HG03159 (cell line): Measurements from ENCODE around the gene IL1B.

Source experiments
- ATAC-seq: cut with Tn5 transposase; IDR thresholded peaks from one replicate; pipeline ENCODE4 v1.9.1; 2021; ENCODE audit warnings: mild to moderate bottlenecking, moderate library complexity; ENCODE audit not compliant: unreplicated experiment

Gene IL1B

DNA sequence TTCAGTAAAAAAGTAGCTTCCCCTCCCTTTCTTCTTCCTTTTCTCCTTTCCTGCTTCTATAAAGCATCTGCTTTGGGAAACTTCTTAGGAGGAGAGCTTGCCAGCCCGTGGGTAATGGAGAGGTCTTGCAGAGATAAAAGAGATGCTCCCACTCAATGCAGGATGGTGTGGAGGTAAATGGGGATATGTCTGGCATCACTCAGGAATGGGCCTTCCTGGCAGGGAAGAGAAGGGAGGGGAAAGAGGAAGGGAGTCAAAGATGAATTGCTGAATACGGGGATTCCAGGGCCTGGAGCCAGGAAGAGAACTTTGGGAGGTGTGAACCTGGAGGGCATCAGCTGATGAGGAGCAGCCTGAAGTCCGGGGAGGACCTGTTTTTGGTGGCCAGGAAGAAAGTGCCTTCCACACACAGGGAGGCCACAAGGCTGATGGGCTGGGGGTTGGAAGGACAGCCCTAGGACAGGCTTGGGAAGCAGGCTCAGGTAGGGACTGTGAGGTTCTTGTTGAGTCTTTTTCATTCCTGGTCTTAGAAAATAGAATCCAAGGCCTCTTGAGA, 25.2 kb downstream of the IL1B start:
- ATAC-seq, result no peak

DNA sequence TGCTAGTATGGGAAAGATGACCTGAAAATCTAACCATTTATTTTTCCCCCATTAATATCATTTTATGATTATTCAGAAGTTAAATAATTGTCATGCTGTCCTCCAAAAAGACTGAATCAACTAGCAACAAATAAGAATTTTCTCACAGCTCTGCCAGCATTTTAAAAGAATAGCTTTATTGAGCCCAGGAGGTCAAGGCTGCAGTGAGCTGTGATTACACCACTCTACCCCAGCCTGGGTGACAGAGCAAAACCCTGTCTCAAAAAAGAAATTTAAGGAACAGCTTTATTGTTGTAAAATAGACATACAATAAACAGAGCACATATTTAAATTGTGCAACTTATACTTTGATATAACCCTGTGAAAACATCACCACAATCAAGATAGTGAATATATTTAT, 27.5 kb downstream of the IL1B start:
- no peak for ATAC-seq

DNA sequence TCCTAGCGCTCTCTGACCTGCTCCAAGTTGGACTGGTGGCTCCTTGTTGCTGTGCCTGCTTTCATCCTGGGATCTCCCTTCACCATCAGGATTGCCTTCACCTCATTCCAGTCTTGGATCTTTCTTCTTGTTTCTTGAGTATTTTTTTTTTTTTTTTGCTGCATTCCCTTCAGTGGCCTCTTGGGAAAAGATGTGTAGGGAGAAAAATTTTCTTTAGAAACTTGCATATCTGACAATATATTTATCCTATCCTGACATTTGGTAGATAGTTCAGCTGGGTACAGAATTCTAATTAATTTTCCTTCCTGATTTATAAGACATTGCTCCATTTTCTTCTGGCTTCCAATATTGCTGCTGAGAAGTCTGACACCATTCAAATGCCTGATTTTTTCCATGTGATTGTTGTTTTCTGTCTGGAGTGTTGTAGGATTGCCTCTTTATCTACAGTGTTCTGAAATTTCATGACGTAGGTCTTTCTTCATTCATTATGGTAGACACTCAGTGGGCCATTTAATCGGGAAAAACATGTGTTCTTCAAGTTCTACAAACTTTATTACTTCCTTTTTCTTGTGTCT, 29.3 kb downstream of the IL1B start:
- ATAC-seq, result no peak

DNA sequence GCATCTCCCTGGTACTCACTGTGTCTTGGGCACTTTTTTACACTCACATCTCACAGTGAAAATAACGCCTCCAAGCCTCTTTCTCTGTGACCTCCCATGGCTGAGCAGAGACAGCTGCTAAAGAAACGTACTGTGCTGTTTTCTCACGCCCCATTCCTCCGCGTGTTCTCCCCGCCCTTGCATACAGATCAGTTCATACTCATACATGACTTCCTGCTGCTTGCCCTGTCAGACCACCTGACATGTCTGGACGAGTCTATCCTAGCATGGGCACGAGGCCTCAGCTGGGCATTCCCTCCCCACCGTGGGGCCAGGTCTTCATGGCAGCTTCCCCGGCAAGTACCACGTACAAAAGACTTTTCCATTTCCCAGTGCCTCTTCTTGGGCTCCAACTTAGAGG, 31.0 kb downstream of the IL1B start:
- peak; percentile 66 for ATAC-seq

DNA sequence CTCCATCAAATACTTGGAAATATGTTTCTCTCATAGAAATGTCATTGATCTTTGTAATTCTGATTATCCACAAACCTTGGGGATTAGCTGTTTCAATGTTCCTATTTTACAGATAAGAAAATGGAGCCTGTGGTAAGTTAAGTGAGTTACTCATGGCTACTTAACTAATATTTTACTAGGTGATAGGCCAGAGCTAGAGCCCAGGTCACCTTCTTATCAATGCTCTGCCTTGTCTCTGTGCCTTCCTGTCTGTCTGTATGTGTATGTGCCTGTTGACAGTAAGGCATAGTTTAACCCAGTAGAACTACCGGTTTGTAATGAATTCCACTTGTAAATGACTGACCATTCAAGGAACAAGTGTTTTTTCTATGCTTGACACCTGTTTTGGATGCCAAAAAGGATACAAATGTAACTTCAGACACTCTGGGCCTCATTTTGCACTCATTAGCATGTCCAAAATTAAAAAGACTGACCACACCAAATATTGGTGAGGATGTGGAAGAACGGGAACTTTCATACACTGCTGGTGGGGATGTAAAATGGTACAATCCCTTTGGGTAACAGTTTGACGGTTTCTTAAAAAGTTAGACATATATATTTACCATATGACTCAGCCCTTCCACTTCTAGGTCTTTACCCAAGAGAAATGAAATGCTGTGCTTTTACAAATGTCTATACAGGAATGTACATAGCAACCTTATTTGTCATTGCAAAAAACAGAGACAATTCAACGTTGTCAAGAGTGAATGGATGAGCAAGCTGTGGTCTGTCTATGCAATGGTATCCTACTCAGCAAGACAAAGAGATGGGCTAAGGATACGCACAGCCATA, 32.7 kb downstream of the IL1B start:
- peak; percentile 47 for ATAC-seq

DNA sequence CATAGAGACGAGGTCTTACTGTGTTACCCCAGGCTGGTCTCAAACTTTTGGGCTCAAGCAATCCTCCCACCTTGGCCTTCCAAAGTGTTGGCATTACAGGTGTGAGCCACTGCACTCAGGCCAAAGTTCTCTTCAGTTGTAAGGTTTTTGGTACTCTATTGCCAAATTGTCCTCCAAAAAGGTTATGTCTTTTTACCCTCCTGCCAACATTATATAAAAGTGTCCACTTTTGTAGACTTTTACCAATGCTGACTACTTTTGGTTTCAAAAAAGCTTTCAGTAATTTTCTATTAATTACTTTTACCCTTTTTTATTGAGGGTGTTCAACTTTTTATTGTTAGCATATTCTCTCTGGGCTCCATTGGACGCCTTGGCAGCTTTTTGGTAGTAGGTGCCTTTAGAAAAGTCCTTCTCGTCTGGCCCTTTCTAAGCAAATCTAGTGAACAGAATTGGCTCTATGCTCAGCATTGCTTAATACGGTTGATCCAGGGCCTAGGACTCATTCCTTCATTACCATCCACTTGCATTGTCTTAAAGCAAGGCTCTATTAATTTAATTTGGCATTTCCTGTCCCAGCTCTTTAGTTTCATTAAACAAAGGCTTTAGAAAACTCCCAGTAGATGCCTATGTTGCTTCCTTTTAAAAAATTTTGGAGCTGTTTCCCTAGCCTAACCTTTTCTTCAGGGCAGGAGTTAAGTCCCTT, 35.5 kb downstream of the IL1B start:
- no peak for ATAC-seq

DNA sequence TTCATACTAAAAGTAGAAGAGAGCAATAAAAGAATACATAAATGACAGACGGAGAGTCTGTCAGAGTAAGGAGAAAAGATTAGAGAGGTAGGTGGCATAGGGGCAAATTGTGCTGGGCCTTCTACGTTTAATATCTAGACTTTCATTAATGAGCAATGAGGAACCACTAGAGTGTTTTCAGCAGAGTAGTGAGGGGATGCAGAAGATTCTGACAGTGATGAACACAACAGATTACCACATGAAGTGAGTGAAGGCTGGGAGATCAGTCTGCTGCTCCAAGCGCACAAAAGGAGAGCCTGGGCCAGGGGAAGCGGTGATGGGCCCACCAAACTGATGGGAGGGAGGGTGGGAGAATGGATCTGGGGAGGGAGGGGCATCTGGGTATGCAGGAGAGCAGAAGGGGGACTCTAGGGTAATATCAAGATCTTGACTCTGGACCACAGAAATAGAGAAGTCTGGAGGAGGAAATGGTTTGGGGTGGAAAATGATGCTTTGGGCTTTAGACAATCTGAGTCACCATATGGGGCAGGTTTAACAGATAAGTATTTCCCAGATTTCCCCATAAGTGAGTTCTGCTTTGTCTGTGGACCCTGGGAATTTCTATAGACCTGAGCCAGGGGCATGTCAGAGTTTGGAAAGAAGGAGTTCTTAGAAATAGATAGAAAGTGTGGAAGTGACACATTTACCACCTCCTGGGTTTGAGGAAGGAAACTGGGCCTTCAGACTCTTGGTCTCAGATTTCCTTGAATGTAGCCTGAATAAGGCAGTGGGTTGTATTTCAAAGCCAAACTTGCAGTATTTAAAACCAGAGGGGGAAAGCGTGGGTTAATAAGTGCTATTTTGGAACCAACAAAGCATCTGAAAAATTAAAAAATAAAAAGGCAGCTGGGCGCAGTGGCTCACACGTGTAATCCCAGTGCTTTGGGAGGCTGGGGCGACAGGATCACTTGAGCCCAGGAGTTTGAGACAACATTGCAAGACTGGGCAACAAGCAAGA, 37.3 kb downstream of the IL1B start:
- no peak for ATAC-seq

DNA sequence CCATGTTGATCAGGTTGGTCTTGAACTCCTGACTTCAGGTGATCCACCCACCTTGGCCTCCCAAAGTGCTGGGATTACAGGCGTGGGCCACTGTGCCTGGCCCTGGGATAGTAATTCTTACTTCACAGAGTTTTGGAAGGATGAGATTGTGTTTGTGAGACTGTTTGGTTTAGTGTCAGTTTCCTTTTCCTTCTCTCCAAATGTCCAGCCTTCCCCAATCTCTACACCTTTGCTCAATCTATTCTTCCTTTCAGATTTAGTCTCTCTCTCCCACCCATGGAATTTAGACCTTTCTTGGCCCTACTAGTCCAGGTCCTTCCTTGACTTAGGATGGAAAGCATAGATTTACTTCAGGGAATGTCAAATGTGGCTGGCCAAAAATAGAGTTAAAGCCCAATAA, 40.1 kb downstream of the IL1B start:
- ATAC-seq, result no peak

DNA sequence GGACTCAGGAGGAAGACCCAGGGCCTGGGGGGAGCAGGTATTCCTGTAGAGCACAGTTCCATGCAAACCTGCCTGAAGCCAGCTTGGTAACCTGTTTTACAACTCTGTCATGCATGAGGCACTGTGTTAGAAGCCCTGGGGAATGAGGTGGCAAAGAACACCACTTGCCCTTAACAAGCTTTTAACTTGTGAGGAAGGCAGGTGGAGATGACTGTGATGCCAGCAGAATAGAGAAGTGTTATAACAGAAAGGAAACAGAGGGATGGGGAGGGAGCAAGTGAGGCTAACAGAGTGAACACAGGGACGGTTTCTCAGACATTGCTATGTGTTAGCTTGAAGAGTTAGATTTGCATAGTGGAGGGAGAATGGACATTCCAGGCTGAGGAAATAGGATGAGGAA, 40.8 kb downstream of the IL1B start:
- no peak for ATAC-seq

DNA sequence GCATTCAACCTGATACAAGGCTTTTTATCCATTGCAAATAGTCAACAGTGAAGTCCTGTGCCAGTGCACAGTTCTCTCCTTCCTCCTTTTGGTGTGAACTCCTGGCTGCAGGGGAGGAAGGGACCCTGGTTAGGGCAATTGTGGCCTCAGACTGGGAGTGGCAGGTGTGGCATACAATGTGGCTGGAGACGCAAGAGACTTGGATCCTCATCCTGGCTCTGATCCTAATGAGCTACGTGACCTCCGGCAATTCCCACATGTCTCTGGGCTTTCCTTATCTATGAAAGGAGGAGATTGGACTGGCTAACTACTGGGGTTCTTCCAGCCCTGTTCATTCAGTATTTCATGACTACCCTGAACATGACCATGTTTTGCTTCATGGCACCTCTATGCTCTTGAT, 41.7 kb downstream of the IL1B start:
- ATAC-seq, result no peak

DNA sequence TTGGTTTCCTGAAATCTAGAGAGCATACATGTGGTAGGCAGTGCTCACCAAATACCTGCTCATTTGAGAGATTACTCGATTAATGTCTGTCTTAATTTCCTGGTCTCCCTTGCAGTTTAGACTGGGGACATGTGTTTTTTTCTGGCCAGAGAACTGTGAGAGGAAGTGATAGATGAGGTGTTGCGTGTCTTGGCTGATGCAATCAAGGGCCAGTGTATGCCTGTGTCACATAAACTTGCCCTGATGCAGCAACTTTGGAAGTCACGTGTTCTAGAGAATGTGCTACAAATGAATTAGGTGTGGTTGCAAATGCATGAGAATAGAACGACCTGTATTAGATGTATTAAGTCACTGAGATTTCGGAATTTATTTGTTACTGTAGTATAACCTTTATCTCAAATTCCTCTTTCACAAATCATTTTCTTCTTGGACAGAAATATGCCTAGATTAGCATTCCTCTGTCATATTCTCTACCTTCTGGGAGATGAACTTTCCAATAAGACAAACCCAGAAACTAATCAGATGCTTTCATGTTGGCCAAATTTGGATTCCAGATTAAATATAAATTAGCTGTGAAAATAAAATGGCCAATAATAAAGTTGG, 42.3 kb downstream of the IL1B start:
- no peak for ATAC-seq

DNA sequence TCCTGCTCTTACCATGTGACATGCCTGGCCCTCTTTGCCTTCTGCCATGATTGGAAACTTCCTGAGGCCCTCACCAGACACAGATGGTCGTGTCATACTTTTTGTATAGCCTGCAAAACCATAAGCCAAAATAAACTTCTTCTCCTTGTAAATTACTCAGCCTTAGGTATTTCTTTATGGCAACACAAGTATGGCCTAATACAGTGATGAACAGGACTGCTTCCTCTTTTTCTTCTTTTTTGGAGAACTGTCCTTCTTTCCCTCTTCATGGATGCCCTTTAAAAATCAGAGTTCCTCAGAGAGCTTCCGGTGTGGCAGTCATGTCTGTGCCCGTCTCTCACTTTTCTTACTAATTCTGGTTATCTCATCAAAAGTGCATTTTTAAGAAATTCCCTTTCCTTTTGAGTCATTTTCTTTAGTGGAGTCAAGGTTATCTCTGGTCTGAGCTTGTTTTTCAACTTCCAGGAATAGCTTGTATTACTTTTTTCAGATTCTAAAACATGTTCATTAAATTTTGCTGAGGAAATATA, 43.1 kb downstream of the IL1B start:
- no peak for ATAC-seq

DNA sequence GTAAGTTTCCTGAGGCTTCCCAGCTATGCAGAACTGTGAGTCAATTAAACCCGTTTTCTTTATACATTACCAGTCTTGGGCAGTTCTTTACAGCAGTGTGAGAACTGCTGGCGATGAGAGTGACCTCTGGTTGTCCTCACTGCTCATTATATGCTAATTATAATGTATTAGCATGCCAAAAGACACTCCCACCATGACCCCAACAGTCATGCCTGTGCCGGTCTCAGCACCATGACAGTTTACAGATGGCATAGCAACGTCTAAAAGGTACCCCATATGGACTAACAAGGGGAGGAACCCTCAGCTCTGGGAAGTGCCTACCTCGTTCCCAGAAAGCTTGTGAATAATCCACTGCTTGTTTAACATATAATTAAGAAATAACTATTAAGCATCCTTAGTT, 44.2 kb downstream of the IL1B start:
- no peak for ATAC-seq

DNA sequence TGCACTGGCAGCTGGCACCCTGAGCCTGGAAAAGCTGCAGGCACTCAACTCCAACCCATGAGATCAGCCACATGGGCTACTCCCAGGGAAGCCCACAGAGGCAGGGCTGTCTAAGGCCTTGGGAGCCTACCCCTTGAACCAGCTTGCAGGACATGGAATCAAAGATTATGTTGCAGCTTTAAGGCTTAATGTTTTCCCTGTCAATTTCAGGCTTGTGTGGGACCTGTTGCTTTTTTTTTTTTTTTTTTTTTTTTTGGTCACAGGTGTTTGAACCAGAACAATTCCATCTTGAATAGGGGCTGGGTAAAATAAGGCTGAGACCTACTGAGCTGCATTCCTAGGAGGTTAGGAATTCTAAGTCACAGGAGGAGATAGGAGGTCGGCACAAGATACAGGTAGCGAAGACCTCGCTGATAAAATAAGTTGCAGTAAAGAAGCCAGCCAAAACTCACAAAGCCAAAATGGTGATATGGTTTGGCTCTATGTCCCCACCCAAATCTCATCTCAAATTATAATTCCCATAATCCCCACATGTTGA, 44.8 kb downstream of the IL1B start:
- no peak for ATAC-seq

DNA sequence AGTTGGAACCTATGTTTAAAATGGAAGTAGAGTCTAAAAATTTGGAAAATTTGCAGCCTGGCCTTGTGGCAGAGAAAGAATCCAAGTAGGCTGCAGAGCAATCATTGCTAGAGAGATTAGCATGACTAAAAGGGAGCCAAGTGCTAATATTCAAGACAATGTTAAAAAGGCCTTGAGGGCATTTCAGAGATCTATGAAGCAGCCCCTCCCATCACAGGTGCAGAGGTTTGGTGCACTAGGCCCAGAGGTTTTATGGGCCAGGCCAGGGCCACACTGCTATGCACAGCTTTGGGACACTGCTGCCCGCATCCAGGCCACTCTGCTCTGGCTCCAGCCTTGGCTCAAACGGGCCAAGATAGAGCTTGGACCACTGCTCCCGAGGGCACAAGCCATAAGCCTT, 45.6 kb downstream of the IL1B start:
- no peak for ATAC-seq

DNA sequence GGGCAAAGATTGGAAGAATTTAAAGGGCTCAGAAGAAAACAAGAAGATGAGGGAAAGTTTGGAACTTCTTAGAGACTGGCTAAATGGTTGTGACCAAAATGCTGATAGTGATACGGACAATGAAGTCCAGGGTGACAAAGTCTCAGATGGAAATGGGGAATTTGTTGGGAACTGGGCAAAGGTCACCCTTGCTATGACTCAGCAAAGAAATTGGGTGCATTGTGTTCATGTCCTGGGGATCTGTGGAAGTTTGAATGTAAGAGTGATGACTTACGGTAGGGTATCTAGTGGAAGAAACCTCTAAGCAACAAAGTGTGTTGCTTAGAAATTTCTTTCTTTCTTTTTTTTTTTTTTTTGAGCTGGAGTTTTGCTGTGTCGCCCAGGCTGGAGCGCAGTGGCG, 46.3 kb downstream of the IL1B start:
- no peak for ATAC-seq

DNA sequence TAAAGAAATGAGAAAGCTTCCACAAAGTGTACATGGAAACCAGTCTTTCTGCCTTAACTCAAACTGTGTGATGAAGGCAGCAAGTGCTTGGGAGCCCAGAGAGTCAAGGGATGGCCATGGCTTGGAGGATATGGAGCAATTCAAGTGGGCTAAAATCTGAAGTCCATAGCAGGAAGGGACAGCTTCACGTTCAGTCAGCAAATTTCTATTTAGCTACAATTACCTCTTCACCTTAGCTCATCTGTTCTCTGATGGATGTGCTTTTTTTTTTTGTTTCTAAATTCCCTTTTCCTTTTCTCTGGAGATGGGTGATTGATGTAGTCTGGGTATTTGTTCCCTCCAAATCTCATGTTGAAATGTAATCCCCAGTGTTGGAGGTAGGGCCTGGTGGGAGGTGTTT, 47.4 kb downstream of the IL1B start:
- ATAC-seq, result no peak

DNA sequence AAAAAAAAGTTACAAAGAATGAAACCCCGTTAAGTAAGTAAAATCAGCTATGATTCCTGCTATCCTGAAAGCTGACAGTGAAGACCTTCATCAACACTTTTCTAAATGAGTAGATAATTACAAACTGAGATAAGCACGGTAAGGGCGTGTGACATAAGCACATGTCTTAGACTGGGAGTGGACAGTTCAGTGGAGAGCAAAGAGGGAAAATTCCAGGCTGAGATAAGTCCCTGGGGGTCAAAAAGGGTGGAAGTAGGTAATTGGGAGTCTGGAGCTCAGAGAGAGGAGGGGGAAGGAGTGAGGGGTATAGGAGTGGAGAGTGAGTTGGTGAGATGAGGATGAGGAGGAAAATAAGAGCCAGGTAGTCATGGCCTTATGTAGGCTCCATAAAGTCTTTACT, 47.9 kb downstream of the IL1B start:
- no peak for ATAC-seq

DNA sequence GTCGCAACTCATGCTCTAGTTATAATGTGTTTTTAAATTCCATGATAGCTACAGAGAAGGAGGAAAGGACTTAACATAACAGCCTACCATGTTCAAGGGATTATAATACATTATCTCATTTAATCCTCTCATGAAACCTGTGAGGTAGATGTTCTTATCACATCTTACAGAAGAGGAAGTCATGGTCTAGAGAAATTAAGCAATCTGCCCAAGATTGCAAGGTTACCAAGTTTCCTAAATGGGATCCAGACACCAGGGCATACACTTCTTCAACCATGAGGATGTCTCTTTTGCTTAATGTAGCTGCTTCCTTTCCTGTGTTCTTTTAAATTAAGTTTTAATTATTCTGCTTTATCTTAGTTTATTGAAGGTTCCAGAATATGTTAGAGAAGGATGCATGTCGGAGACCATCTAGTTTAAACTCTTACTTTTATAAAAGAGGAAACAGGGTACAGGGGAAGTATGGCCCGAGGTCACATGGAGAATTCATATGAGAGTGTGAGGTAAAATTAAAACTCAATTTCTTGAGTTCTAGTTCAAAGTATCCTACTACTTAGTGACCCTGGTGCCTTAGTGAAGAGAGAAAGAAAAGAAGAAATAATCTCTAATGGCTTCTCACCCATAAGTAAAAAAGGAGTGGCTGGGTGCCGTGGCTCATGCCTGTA, 48.7 kb downstream of the IL1B start:
- ATAC-seq, result no peak
